BJ (cell line): ENCODE data around the gene USP34. TPM values are rescaled to one million over a fixed set of nuclear protein-coding genes. Genes with fewer than 3 reads are reported as not detected.

ENCODE experiments used
- CTCF ChIA-PET: fragments of 350-600 bp; formaldehyde crosslinking; extraction: SDS; loops from one replicate; lab custom pipeline; 2021; ENCODE audit warnings: antibody characterized with exemption, inconsistent platforms; lab: Yijun Ruan, JAX
- POLR2A ChIA-PET: fragments of 300-600 bp; sonication (Branson Sonifier 250); formaldehyde crosslinking; extraction: SDS; loops from one replicate; lab custom pipeline; 2021; ENCODE audit warnings: antibody characterized with exemption; lab: Charles Lee
- DNase-seq: peaks from one replicate; pipeline ENCODE4 v3.0.0-alpha.2; 2011; ENCODE audit warnings: low read depth
- H3K27me3 ChIP-seq: 2 replicates; pipeline ENCODE4 v1.6.0; 2011; ENCODE audit warnings: low read length; ENCODE audit not compliant: control insufficient read depth, insufficient read depth
- H3K36me3 ChIP-seq: 2 replicates; pipeline ENCODE4 v1.5.1; 2011; ENCODE audit warnings: low read length; ENCODE audit not compliant: control insufficient read depth, insufficient read depth
- H3K4me3 ChIP-seq: 2 replicates; pipeline ENCODE4 v1.5.1; 2011; ENCODE audit warnings: low read depth, mild to moderate bottlenecking, control low read depth, low read length
- polyA plus RNA-seq: library from polyadenylated mRNA; depleted of rRNA; stranded (reverse); fragments of >200 nt; gene quantifications from 2 replicates; pipeline ENCODE4 v1.2.3, GENCODE V29; 2011
- TF ChIP-seq, protein P1 (sequence below): IDR thresholded peaks from 2 replicates; pipeline ENCODE4 v1.5.1; 2011; ENCODE audit warnings: low read depth, mild to moderate bottlenecking, control low read depth, inconsistent platforms, low read length, moderate library complexity; ENCODE audit not compliant: insufficient read depth

Gene USP34
- polyA plus RNA-seq, 1 experiment, result 32.2 TPM

DNA sequence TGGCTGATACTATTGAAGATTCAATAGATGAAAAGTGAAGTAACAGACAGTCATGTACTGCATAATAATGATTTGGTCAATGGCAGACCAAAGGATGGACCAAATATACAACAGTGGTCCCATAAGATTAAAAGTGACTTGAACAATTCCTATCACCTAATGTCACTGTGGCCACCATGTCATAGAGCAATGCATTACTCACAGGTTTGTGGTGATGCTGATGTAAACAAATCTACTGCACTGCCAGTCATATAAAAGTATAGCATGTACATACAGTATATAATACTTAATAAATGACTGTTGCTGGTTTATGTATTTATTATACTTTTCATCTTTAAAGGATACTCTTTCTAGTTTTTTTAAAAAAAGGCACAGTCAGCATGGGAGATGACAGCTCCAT, 99.9 kb downstream of the USP34 start:
- H3K27me3 ChIP-seq, result no peaks in the 10 kb centered on the region
- TF ChIP-seq, protein P1, sequence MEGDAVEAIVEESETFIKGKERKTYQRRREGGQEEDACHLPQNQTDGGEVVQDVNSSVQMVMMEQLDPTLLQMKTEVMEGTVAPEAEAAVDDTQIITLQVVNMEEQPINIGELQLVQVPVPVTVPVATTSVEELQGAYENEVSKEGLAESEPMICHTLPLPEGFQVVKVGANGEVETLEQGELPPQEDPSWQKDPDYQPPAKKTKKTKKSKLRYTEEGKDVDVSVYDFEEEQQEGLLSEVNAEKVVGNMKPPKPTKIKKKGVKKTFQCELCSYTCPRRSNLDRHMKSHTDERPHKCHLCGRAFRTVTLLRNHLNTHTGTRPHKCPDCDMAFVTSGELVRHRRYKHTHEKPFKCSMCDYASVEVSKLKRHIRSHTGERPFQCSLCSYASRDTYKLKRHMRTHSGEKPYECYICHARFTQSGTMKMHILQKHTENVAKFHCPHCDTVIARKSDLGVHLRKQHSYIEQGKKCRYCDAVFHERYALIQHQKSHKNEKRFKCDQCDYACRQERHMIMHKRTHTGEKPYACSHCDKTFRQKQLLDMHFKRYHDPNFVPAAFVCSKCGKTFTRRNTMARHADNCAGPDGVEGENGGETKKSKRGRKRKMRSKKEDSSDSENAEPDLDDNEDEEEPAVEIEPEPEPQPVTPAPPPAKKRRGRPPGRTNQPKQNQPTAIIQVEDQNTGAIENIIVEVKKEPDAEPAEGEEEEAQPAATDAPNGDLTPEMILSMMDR, result no peak
- no peak for DNase-seq
- ChIA-PET CTCF (interaction anchor here (0.5 to 0.7 kb wide), 2 partner anchors 9 to 70 kb away, joined by 3 to 4 read pairs; no protein-coding TSS in a partner anchor), POLR2A (no interaction called here)
- peaks cover 2% of the 10 kb centered on the region; the same call in 1 of the 2 replicates for H3K36me3 ChIP-seq
- no peak overlapping the region for H3K4me3 ChIP-seq

DNA sequence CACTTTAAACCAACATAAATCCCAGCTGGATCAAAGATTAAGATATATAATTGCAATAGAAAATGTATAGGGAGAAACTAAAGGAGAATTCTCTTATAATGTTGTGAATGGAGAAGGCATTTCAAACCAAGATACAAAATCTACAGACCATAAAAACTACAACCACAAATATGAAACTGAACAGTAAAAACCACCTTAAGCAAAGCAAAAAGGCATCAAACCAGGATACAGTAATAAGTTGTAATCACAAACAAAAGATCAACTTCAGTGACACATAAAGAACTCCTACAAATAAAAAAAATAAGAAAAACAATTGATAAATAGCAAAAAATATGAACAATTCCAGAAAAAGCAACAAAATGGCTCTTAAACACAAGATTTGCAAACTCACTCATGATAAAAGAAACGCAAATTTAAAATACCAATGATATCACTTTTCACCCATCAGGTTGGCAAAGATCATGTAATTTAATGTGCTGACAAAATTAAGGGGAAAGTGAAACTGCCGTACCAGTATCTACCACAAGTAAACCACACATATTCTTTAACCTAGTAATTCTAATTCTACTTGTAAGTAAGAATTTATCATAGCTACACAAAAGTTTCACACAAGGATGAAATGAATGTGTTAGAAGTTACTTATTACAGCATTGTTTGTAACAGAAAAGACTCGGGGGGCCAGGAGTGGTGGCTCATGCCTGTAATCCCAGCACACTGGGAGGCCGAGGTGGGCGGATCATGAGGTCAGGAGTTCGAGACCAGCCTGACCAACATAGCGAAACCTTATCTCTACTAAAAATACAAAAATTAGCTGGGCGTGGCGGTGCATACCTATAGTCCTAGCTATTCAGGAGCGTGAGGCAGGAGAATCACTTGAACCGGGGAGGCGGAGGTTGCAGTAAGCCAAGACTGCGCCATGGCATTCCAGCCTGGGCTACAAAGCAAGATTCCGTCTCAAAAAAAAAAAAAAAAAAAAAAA, 101.9 kb downstream of the USP34 start:
- Histone ChIP-seq H3K27me3 (no peaks in the 10 kb centered on the region), H3K4me3 (no peak overlapping the region), H3K36me3 (peaks cover 3% of the 10 kb centered on the region; the same call in 1 of the 2 replicates)
- no peak for DNase-seq
- TF ChIP-seq, protein P1, result no peak
- ChIA-PET POLR2A (interaction anchor here (0.6 kb wide), 1 partner anchor 10 kb away, joined by 11 read pairs; no protein-coding TSS in a partner anchor), CTCF (no interaction called here)

DNA sequence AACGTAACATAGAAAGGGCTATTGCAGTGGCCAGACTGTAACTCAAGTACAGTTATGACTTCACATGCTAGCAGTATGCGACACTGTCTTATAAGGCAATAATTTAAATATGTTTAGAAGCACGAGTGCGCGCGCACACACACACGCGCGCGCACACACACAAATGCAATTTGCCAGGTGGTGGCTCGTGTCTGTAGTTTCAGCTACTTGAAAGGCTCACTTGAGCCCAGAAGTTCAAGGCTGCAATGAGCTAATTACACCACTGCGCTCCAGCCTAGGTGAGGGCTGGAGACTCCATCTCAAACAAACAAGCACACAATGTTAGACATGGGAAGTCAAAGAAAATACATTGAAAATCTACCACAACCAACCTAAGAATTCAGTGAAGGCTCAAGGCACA, 103.7 kb downstream of the USP34 start:
- TF ChIP-seq, protein P1, result no peak
- Histone ChIP-seq H3K27me3 (no peaks in the 10 kb centered on the region), H3K36me3 (peaks cover 3% of the 10 kb centered on the region; the same call in 1 of the 2 replicates), H3K4me3 (no peak overlapping the region)
- ChIA-PET POLR2A (no interaction called here), CTCF (interaction anchor here (1.5 kb wide), 1 partner anchor 12 kb away, joined by 4 read pairs; no protein-coding TSS in a partner anchor)
- DNase-seq, result no peak

DNA sequence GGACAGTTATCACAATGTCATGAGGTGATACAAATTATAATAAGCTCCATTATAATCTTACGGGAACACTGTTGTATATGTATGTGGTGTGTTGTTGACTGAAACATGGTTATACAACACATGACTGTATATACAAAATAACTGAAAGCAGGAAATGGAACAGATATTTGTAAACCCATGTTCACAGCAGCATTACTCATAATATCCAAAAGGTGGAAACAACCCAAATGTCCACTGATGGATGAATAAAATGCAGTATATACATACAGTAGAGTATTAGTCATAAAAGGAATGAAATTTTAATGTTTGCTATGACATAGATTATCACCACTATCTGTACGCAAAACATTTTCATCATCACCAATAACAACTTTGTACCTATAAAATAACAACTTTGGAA, 107.3 kb downstream of the USP34 start:
- no peaks in the 10 kb centered on the region for H3K27me3 ChIP-seq
- TF ChIP-seq, protein P1, result no peak
- peaks cover 2% of the 10 kb centered on the region; the same call in 1 of the 2 replicates for H3K36me3 ChIP-seq
- no peak overlapping the region for H3K4me3 ChIP-seq
- CTCF ChIA-PET, result interaction anchor here (1.3 kb wide), 1 partner anchor 11 kb away, joined by 4 read pairs; no protein-coding TSS in a partner anchor
- POLR2A ChIA-PET, result no interaction called here
- DNase-seq, result no peak

DNA sequence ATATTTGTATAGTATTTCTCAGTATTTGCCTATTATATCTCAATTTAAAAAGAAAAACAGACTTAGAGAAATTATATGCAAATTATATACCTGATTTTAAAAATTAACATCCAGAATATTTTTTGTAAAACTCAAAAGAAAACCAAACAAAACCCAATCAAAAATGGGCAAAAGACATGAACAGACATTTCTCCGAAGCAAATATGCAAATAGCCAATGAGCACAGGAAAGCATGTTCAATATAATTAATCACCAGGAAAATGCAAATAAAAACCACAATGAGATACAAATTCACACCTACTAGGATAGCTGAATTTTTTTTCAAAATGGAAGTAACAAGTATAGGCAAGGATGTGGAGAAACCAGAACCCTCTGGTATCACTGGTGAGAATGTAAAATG, 108.0 kb downstream of the USP34 start:
- ChIA-PET CTCF (interaction anchor here (0.9 to 1.3 kb wide), 2 partner anchors 10 to 12 kb away, joined by 3 to 4 read pairs; no protein-coding TSS in a partner anchor), POLR2A (no interaction called here)
- Histone ChIP-seq H3K36me3 (peaks cover 2% of the 10 kb centered on the region; the same call in 1 of the 2 replicates), H3K27me3 (no peaks in the 10 kb centered on the region), H3K4me3 (no peak overlapping the region)
- no peak for DNase-seq
- TF ChIP-seq, protein P1, result no peak
